RWPE2 (cell line): Measurements from ENCODE around the gene BTBD7.

Experiments used
- ATAC-seq: fragments of 200-7000 bp; cut with Tn5 transposase; 3 replicates; pipeline ENCODE4 v1.9.1; 2021; ENCODE audit warnings: low read depth
- DNase-seq: peaks from one replicate; pipeline ENCODE4 v3.0.0-alpha.2; 2020; ENCODE audit warnings: low spot score
- H3K27ac ChIP-seq: fragments of 450-650 bp; 2 replicates; pipeline ENCODE4 v1.5.1; 2017; ENCODE audit warnings: mild to moderate bottlenecking; ENCODE audit not compliant: poor library complexity, severe bottlenecking
- H3K27me3 ChIP-seq: fragments of 250-450 bp; sonication (Bioruptor Pico); 2 replicates; pipeline ENCODE4 v1.5.1; 2021; ENCODE audit warnings: mild to moderate bottlenecking, moderate library complexity; ENCODE audit not compliant: insufficient read depth, poor library complexity, severe bottlenecking
- H3K36me3 ChIP-seq: fragments of 250-450 bp; sonication (Bioruptor Pico); 2 replicates; pipeline ENCODE4 v1.5.1; 2020; ENCODE audit warnings: low read depth, mild to moderate bottlenecking, moderate library complexity
- H3K4me1 ChIP-seq: fragments of 250-450 bp; sonication (Bioruptor Pico); 2 replicates; pipeline ENCODE4 v1.5.1; 2021; ENCODE audit warnings: mild to moderate bottlenecking, moderate library complexity; ENCODE audit not compliant: insufficient read depth, poor library complexity, severe bottlenecking
- H3K4me3 ChIP-seq: fragments of 250-450 bp; sonication (Bioruptor Pico); 2 replicates; pipeline ENCODE4 v1.5.1; 2021; ENCODE audit warnings: mild to moderate bottlenecking, moderate library complexity; ENCODE audit not compliant: severe bottlenecking
- H3K9me3 ChIP-seq: fragments of 250-450 bp; sonication (Bioruptor Pico); 2 replicates; pipeline ENCODE4 v1.5.1; 2021; ENCODE audit warnings: mild to moderate bottlenecking, moderate library complexity; ENCODE audit not compliant: severe bottlenecking
- TF ChIP-seq, protein P1 (sequence below): fragments of 450-650 bp; IDR thresholded peaks from one replicate; pipeline ENCODE4 v1.5.1; 2017; ENCODE audit warnings: mild to moderate bottlenecking, moderate library complexity; ENCODE audit not compliant: poor library complexity, severe bottlenecking

BTBD7 gene

DNA sequence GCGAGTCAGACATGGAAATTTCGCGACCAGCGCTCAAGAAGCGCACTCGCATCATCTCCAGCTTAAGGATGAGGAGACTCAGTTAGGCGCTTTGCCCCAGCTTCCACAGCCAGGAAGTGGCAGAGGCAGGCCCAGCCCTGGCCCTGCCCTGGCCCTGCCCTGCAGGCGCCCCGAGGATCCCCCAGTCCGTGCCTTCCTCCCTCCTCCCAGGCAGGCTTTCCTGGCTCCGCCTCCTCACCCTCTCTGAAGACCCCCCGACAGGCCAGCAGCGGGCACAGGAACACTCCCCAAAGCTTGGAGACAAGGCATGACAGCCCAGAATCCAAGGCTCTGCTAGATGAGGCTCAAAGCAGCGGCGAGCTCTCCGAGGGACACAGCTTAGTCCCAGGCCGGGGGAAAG lies 100.7 kb downstream of the BTBD7 start:
- TF ChIP-seq, protein P1, sequence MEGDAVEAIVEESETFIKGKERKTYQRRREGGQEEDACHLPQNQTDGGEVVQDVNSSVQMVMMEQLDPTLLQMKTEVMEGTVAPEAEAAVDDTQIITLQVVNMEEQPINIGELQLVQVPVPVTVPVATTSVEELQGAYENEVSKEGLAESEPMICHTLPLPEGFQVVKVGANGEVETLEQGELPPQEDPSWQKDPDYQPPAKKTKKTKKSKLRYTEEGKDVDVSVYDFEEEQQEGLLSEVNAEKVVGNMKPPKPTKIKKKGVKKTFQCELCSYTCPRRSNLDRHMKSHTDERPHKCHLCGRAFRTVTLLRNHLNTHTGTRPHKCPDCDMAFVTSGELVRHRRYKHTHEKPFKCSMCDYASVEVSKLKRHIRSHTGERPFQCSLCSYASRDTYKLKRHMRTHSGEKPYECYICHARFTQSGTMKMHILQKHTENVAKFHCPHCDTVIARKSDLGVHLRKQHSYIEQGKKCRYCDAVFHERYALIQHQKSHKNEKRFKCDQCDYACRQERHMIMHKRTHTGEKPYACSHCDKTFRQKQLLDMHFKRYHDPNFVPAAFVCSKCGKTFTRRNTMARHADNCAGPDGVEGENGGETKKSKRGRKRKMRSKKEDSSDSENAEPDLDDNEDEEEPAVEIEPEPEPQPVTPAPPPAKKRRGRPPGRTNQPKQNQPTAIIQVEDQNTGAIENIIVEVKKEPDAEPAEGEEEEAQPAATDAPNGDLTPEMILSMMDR = no peak
- H3K4me1 ChIP-seq = no peaks in the 10 kb centered on the region
- H3K27ac ChIP-seq = no peak overlapping the region
- ATAC-seq = no peak
- no peaks in the 10 kb centered on the region for H3K27me3 ChIP-seq
- H3K9me3 ChIP-seq = no peaks in the 10 kb centered on the region
- peaks cover 17% of the 10 kb centered on the region for H3K36me3 ChIP-seq
- no peak overlapping the region for H3K4me3 ChIP-seq
- DNase-seq = no peak

DNA sequence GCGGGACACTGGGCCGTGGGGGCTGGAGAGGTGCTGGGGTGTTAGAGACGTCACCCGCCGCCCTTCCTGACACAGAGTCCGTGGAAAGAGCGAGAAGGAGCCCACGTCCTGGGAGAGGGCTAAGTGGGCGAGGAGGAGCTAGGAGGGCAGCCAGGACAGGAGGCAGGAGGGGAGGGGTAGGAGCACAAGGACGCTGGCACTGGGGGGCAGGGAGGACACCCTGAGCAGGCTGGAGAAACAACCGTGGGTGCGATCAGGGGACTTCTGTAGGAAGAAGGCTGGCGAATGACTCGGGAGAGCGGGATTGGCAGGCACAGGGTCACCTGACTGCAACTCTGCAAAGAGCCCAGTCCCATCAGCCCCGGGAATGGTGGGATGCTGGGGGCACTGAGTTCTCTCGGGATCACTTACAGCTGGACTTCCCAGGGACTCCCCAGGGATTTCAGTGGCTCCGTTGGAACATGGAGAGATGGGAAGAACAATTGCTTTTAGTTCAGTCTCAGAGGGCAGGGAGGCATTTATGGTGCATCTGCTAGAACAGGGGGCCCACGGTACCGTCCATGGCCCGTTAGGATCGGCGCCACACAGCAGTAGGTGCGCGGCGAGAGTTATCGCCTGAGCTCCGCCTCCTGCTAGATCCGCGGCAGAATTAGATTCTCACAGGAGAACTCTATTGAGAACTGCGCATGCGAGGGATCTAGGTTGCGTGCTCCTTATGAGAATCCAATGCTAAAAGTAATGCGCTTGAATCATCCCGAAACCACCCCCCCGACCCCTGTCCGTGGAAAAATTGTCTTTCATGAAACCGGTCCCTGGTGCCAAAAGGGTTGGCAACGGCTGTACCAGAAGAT lies 101.5 kb downstream of the BTBD7 start:
- H3K27ac ChIP-seq = no peak overlapping the region
- TF ChIP-seq, protein P1 = no peak
- H3K9me3 ChIP-seq = no peaks in the 10 kb centered on the region
- H3K36me3 ChIP-seq = peaks cover 21% of the 10 kb centered on the region
- ATAC-seq (peak; percentile 60), DNase-seq (no peak)
- H3K27me3 ChIP-seq = no peaks in the 10 kb centered on the region
- H3K4me1 ChIP-seq = no peaks in the 10 kb centered on the region
- peak overlapping the region; percentile 27 for H3K4me3 ChIP-seq

DNA sequence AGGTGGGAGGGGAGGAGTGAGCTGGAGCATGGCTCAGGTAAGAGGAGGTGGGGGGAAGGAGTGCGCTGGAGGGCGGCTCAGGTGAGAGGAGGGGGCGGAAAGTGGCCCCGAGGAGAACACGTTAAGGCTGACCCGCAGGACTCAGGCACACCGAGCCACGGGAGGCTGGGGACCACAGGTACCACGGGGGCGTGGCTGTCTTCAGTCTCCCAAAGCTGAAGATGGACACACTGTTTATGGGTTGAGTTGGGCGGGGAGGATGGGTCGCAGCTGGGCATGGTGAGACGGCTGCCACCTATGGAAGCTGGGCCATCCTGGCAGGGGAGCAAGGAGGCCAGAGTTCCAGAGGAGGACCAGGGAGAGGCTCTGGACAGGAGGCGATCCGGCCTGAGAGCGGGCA lies 102.3 kb downstream of the BTBD7 start:
- ATAC-seq (no peak), DNase-seq (no peak)
- Histone ChIP-seq H3K9me3 (no peaks in the 10 kb centered on the region), H3K36me3 (peaks cover 29% of the 10 kb centered on the region), H3K4me3 (no peak overlapping the region), H3K27ac (no peak overlapping the region), H3K4me1 (no peaks in the 10 kb centered on the region), H3K27me3 (no peaks in the 10 kb centered on the region)
- TF ChIP-seq, protein P1 = no peak

DNA sequence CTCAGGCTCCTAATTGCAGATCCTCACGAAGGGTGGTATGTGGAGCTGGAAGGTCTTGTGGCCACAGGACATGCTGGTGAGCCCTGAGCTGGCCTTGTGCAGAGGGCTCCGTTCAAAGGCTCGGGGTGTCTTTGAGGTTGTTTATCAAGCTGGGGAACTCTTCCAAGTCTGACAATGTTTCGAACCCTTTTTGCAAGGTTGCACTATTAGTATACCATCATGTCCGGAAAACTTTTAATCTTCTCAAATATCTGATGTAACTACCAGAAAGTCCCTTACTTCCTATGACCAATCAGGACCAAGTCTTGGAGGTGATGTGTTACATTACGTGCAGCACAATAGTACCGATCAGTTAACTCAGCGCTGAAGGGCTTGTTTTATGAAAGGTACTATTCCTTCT lies 104.3 kb downstream of the BTBD7 start:
- H3K27ac ChIP-seq = no peak overlapping the region
- H3K4me1 ChIP-seq = no peaks in the 10 kb centered on the region
- no peaks in the 10 kb centered on the region for H3K27me3 ChIP-seq
- DNase-seq (no peak), ATAC-seq (no peak)
- TF ChIP-seq, protein P1 = no peak
- H3K4me3 ChIP-seq = no peak overlapping the region
- no peaks in the 10 kb centered on the region for H3K9me3 ChIP-seq
- peaks cover 44% of the 10 kb centered on the region for H3K36me3 ChIP-seq

DNA sequence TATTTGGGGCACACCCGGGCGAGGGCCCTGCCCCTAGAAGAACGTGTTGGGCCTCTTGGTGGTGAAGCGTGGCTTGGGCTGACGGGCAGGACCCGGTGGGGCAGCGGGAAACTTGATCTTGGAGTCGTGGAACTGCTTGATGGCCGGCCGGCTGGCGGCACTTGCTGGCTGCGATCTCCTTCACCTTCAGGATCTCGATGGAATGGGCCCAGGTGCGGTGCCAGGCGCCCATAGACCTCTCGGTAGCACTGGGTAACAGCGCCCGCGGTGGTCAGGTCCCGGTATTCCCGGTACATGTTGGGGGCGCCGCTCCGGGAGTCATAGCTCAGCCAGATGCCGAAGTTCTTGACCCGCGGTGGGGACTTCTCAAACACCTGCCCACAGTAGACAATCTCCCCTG lies 109.3 kb downstream of the BTBD7 start:
- Histone ChIP-seq H3K4me1 (no peaks in the 10 kb centered on the region), H3K27me3 (no peaks in the 10 kb centered on the region), H3K36me3 (peaks cover 83% of the 10 kb centered on the region), H3K9me3 (no peaks in the 10 kb centered on the region), H3K27ac (no peak overlapping the region), H3K4me3 (no peak overlapping the region)
- no peak for ATAC-seq
- TF ChIP-seq, protein P1 = no peak
- no peak for DNase-seq
